HepG2 (cell line): Measurements from ENCODE around the gene KDELR3. TPM values are rescaled to one million over a fixed set of nuclear protein-coding genes. Genes with fewer than 3 reads are reported as not detected.

Source experiments
- ELF1 ChIP-seq: sonication (generic); formaldehyde crosslinking; IDR thresholded peaks from 2 replicates; pipeline ENCODE4 v1.4.0; 2020; ENCODE audit warnings: missing genetic modification reagents
- GATAD2A ChIP-seq: IDR thresholded peaks from 2 replicates; pipeline ENCODE4 v1.6.1; 2016
- PCBP2 ChIP-seq: fragments of 200-400 bp; formaldehyde crosslinking; optimal IDR thresholded peaks from 2 replicates; pipeline ENCODE3; 2018; ENCODE audit warnings: low read length, low read depth; ENCODE audit not compliant: poor library complexity, severe bottlenecking
- TCF7L2 ChIP-seq: IDR thresholded peaks from 2 replicates; pipeline ENCODE4 v1.6.1; 2011; ENCODE audit warnings: mild to moderate bottlenecking, low read depth, low read length, moderate library complexity
- ZBED4 ChIP-seq: sonication (generic); formaldehyde crosslinking; IDR thresholded peaks from 2 replicates; pipeline ENCODE4 v1.4.0; 2020; ENCODE audit warnings: missing genetic modification reagents, borderline replicate concordance
- ZBTB38 ChIP-seq: sonication (generic); formaldehyde crosslinking; IDR thresholded peaks from 2 replicates; pipeline ENCODE4 v1.5.1; 2020; ENCODE audit warnings: mild to moderate bottlenecking, missing genetic modification reagents
- ZNF18 ChIP-seq: sonication (generic); formaldehyde crosslinking; IDR thresholded peaks from 2 replicates; pipeline ENCODE4 v1.8.0; 2022; ENCODE audit warnings: mild to moderate bottlenecking, missing genetic modification reagents; ENCODE audit not compliant: insufficient replicate concordance
- ZNF598 ChIP-seq: sonication (generic); formaldehyde crosslinking; IDR thresholded peaks from 2 replicates; pipeline ENCODE4 v1.5.1; 2020; ENCODE audit warnings: mild to moderate bottlenecking, missing genetic modification reagents, borderline replicate concordance
- ZNF7 ChIP-seq: IDR thresholded peaks from 2 replicates; pipeline ENCODE4 v1.6.1; 2016; ENCODE audit warnings: missing biosample characterization, missing genetic modification reagents
- polyA plus RNA-seq, 8 experiments: library from polyadenylated mRNA; depleted of rRNA in 3 of 8; stranded (reverse) in 7 of 8; unstranded in 1 of 8; fragments of >200 nt; fragmentation: Illumina TruSeq in 4 of 8; extraction: Trizol in 4 of 8; gene quantifications; 2 replicates each; pipeline versions ENCODE4 v1.2.1 to v1.2.3, GENCODE V29; 2011 to 2016; ENCODE audit warnings: low read depth in 4 of 8, missing spikeins in 1 of 8, mixed read lengths in 1 of 8; ENCODE audit not compliant: insufficient read depth in 1 of 8
- total RNA-seq, 5 experiments: library from RNA; depleted of rRNA; stranded (reverse); fragments of >200 nt; fragmentation: Illumina TruSeq; extraction: Trizol; gene quantifications; 2 replicates each; pipeline ENCODE4 v1.2.3, GENCODE V29; 2016; ENCODE audit warnings: low read depth in 1 of 5
- TF ChIP-seq, protein P1 (sequence below): IDR thresholded peaks from 2 replicates; pipeline ENCODE4 v1.6.1; 2016
- TF ChIP-seq, protein P2 (sequence below): sonication (generic); formaldehyde crosslinking; IDR thresholded peaks from 2 replicates; pipeline ENCODE4 v1.4.0; 2020; ENCODE audit warnings: missing genetic modification reagents
- TF ChIP-seq, protein P3 (sequence below): sonication (generic); formaldehyde crosslinking; IDR thresholded peaks from 2 replicates; pipeline ENCODE4 v1.4.0; 2020; ENCODE audit warnings: missing genetic modification reagents, low read depth, mild to moderate bottlenecking, borderline replicate concordance

The KDELR3 gene
- total and polyA plus RNA-seq, 2 of the 13 experiments (the other 11 are each of a cell fraction or from before 2014, with no cell fraction given) = 24.2 to 65.7 TPM

DNA sequence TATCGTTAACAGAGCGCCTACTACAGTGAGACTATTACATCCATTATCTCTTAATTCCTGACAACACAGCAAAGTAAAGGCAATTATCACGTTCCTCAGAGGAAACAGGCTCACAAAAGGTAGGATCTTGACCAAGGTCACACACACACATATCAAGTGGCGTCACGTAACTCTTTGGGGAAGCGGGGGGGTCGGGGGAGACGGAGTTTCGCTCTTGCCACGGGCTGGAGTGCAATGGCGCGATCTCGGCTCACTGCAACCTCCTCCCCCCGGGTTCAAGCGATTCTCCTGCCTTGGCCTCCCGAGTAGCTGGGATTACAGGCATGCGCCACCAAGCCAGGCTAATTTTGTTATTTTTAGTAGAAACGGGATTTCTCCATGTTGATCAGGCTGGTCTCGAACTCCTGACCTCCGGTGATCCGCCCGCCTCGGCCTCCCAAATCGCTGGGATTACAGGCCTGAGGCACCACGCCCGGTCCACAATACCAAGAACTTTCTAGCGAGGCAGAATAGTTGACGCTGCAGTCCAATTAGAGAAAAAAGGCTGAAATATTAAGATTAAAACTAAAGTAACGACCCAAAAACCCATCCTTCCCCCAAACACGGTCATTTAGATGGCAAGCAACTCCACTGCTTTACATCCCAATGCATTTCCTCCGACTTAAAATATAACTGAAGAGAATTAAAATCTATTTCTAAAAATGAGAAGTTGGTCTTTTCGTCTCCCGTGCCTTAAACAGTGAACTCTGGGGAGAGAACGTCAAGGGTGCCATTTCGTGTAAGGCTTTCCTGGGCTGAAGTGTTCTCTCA, 37.0 kb downstream of the KDELR3 start (continued):
- TF ChIP-seq, protein P1, sequence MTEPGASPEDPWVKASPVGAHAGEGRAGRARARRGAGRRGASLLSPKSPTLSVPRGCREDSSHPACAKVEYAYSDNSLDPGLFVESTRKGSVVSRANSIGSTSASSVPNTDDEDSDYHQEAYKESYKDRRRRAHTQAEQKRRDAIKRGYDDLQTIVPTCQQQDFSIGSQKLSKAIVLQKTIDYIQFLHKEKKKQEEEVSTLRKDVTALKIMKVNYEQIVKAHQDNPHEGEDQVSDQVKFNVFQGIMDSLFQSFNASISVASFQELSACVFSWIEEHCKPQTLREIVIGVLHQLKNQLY (CRISPR knock-in tag) = no peak
- TF ChIP-seq TCF7L2 = no peak
- TF ChIP-seq ZBTB38 (CRISPR knock-in tag) = 0 out of 2 replicates have a peak, but pooled peaks have one; percentile 56
- TF ChIP-seq, protein P2, sequence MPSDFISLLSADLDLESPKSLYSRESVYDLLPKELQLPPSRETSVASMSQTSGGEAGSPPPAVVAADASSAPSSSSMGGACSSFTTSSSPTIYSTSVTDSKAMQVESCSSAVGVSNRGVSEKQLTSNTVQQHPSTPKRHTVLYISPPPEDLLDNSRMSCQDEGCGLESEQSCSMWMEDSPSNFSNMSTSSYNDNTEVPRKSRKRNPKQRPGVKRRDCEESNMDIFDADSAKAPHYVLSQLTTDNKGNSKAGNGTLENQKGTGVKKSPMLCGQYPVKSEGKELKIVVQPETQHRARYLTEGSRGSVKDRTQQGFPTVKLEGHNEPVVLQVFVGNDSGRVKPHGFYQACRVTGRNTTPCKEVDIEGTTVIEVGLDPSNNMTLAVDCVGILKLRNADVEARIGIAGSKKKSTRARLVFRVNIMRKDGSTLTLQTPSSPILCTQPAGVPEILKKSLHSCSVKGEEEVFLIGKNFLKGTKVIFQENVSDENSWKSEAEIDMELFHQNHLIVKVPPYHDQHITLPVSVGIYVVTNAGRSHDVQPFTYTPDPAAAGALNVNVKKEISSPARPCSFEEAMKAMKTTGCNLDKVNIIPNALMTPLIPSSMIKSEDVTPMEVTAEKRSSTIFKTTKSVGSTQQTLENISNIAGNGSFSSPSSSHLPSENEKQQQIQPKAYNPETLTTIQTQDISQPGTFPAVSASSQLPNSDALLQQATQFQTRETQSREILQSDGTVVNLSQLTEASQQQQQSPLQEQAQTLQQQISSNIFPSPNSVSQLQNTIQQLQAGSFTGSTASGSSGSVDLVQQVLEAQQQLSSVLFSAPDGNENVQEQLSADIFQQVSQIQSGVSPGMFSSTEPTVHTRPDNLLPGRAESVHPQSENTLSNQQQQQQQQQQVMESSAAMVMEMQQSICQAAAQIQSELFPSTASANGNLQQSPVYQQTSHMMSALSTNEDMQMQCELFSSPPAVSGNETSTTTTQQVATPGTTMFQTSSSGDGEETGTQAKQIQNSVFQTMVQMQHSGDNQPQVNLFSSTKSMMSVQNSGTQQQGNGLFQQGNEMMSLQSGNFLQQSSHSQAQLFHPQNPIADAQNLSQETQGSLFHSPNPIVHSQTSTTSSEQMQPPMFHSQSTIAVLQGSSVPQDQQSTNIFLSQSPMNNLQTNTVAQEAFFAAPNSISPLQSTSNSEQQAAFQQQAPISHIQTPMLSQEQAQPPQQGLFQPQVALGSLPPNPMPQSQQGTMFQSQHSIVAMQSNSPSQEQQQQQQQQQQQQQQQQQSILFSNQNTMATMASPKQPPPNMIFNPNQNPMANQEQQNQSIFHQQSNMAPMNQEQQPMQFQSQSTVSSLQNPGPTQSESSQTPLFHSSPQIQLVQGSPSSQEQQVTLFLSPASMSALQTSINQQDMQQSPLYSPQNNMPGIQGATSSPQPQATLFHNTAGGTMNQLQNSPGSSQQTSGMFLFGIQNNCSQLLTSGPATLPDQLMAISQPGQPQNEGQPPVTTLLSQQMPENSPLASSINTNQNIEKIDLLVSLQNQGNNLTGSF (CRISPR knock-in tag) = no peak
- TF ChIP-seq, protein P3, sequence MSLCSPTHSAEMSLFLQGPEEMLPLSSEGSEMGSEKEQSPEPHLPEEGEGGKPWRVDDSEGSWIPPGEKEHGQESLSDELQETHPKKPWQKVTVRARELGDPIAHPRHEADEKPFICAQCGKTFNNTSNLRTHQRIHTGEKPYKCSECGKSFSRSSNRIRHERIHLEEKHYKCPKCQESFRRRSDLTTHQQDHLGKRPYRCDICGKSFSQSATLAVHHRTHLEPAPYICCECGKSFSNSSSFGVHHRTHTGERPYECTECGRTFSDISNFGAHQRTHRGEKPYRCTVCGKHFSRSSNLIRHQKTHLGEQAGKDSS (CRISPR knock-in tag) = no peak
- TF ChIP-seq ZNF18 (CRISPR knock-in tag) = no peak
- peak; percentile 78 for TF ChIP-seq ZNF7 (CRISPR knock-in tag)
- TF ChIP-seq PCBP2 = no peak
- TF ChIP-seq GATAD2A = no peak
- TF ChIP-seq ZBED4 = no peak
- TF ChIP-seq ELF1 = peak; percentile 29; the same call in 1 of the 2 replicates
- no peak for TF ChIP-seq ZNF598 (CRISPR knock-in tag)
